HepG2 (cell line): Measurements from ENCODE around the gene MYL6. TPM values are rescaled to one million over a fixed set of nuclear protein-coding genes. Genes with fewer than 3 reads are reported as not detected.

Experiments
- ARHGAP35 ChIP-seq: sonication (generic); formaldehyde crosslinking; IDR thresholded peaks from 2 replicates; pipeline ENCODE4 v1.9.0; 2022; ENCODE audit warnings: mild to moderate bottlenecking, inconsistent platforms, moderate library complexity, missing genetic modification reagents, borderline replicate concordance
- ATAD3A ChIP-seq: sonication (generic); formaldehyde crosslinking; IDR thresholded peaks from 2 replicates; pipeline ENCODE4 v1.4.0; 2020; ENCODE audit warnings: missing genetic modification reagents
- BRCA1 ChIP-seq: sonication (generic); formaldehyde crosslinking; IDR thresholded peaks from 2 replicates; pipeline ENCODE4 v1.4.0; 2020; ENCODE audit warnings: missing genetic modification reagents
- CBX2 ChIP-seq, 2 experiments: fragments of 200-600 bp in 1 of 2; sonication (generic); formaldehyde crosslinking in 1 of 2; IDR thresholded peaks; 2 replicates each; pipeline versions ENCODE4 v1.7.0 to v1.8.1; 2018 to 2022; ENCODE audit warnings: low read depth in 2 of 2, low read length in 1 of 2, mild to moderate bottlenecking in 1 of 2, missing genetic modification reagents in 1 of 2
- FIP1L1 ChIP-seq: fragments of 200-400 bp; formaldehyde crosslinking; IDR thresholded peaks from 2 replicates; pipeline ENCODE4 v1.6.1; 2018; ENCODE audit warnings: low read depth, mild to moderate bottlenecking, low read length, moderate library complexity, borderline replicate concordance; ENCODE audit not compliant: insufficient read depth
- LCORL ChIP-seq, 2 experiments: fragments of 450-650 bp in 1 of 2; sonication (generic) in 1 of 2; formaldehyde crosslinking in 1 of 2; IDR thresholded peaks; 2 replicates each; pipeline versions ENCODE4 v1.5.0 to v1.6.1; 2017 to 2020; ENCODE audit warnings: antibody characterized with exemption in 1 of 2, missing genetic modification reagents in 1 of 2
- MATR3 ChIP-seq: sonication (generic); formaldehyde crosslinking; IDR thresholded peaks from 2 replicates; pipeline ENCODE4 v1.4.0; 2020; ENCODE audit warnings: missing genetic modification reagents
- NCOA5 ChIP-seq: sonication (generic); formaldehyde crosslinking; IDR thresholded peaks from 2 replicates; pipeline ENCODE4 v1.4.0; 2020; ENCODE audit warnings: missing genetic modification reagents
- NFE2 ChIP-seq: sonication (generic); formaldehyde crosslinking; IDR thresholded peaks from 2 replicates; pipeline ENCODE4 v1.4.0; 2020; ENCODE audit warnings: missing genetic modification reagents
- PPARG ChIP-seq: conservative IDR thresholded peaks from 2 replicates; pipeline ENCODE4 v1.6.1; 2016; ENCODE audit warnings: missing biosample characterization, missing genetic modification reagents
- RFX3 ChIP-seq: IDR thresholded peaks from 2 replicates; pipeline ENCODE4 v1.6.1; 2016; ENCODE audit warnings: missing biosample characterization, missing genetic modification reagents
- THYN1 ChIP-seq: sonication (generic); formaldehyde crosslinking; IDR thresholded peaks from 2 replicates; pipeline ENCODE4 v1.8.1; 2023; ENCODE audit warnings: low read depth, mild to moderate bottlenecking, moderate library complexity, missing genetic modification reagents, borderline replicate concordance
- ZFP41 ChIP-seq: sonication (generic); formaldehyde crosslinking; IDR thresholded peaks from 2 replicates; pipeline ENCODE4 v1.4.0; 2020; ENCODE audit warnings: mild to moderate bottlenecking, missing genetic modification reagents, borderline replicate concordance
- ZNF17 ChIP-seq: sonication (generic); formaldehyde crosslinking; IDR thresholded peaks from 2 replicates; pipeline ENCODE4 v1.5.0; 2020; ENCODE audit warnings: mild to moderate bottlenecking, missing genetic modification reagents
- ZNF282 ChIP-seq: fragments of 450-650 bp; IDR thresholded peaks from 2 replicates; pipeline ENCODE4 v1.6.1; 2018; ENCODE audit not compliant: partially characterized antibody
- ZNF317 ChIP-seq: sonication (generic); formaldehyde crosslinking; IDR thresholded peaks from 2 replicates; pipeline ENCODE4 v1.5.0; 2020; ENCODE audit warnings: mild to moderate bottlenecking, missing genetic modification reagents
- ZNF552 ChIP-seq: sonication (generic); formaldehyde crosslinking; IDR thresholded peaks from 2 replicates; pipeline ENCODE4 v1.9.0; 2022; ENCODE audit warnings: missing genetic modification reagents, mild to moderate bottlenecking, borderline replicate concordance
- ZNF567 ChIP-seq: sonication (generic); formaldehyde crosslinking; IDR thresholded peaks from 2 replicates; pipeline ENCODE4 v1.8.1; 2023; ENCODE audit warnings: mild to moderate bottlenecking, missing genetic modification reagents, borderline replicate concordance
- ZSCAN20 ChIP-seq: sonication (generic); formaldehyde crosslinking; IDR thresholded peaks from 2 replicates; pipeline ENCODE4 v1.4.0; 2020; ENCODE audit warnings: missing genetic modification reagents, mild to moderate bottlenecking, borderline replicate concordance
- polyA plus RNA-seq, 8 experiments: library from polyadenylated mRNA; depleted of rRNA in 3 of 8; stranded (reverse) in 7 of 8; unstranded in 1 of 8; fragments of >200 nt; fragmentation: Illumina TruSeq in 4 of 8; extraction: Trizol in 4 of 8; gene quantifications; 2 replicates each; pipeline versions ENCODE4 v1.2.1 to v1.2.3, GENCODE V29; 2011 to 2016; ENCODE audit warnings: low read depth in 4 of 8, missing spikeins in 1 of 8, mixed read lengths in 1 of 8; ENCODE audit not compliant: insufficient read depth in 1 of 8
- total RNA-seq, 5 experiments: library from RNA; depleted of rRNA; stranded (reverse); fragments of >200 nt; fragmentation: Illumina TruSeq; extraction: Trizol; gene quantifications; 2 replicates each; pipeline ENCODE4 v1.2.3, GENCODE V29; 2016; ENCODE audit warnings: low read depth in 1 of 5
- TF ChIP-seq, protein P1 (sequence below): sonication (generic); formaldehyde crosslinking; IDR thresholded peaks from 2 replicates; pipeline ENCODE4 v1.8.0; 2022; ENCODE audit warnings: low read depth, missing genetic modification reagents
- TF ChIP-seq, protein P2 (sequence below): sonication (generic); formaldehyde crosslinking; IDR thresholded peaks from 2 replicates; pipeline ENCODE4 v1.4.0; 2020; ENCODE audit warnings: missing genetic modification reagents, mild to moderate bottlenecking, borderline replicate concordance
- TF ChIP-seq, protein P3 (sequence below): sonication (generic); formaldehyde crosslinking; IDR thresholded peaks from 2 replicates; pipeline ENCODE4 v1.9.0; 2021; ENCODE audit warnings: missing genetic modification reagents, borderline replicate concordance
- TF ChIP-seq, protein P4 (sequence below): sonication (generic); formaldehyde crosslinking; IDR thresholded peaks from 2 replicates; pipeline ENCODE4 v1.4.0; 2020; ENCODE audit warnings: missing genetic modification reagents, borderline replicate concordance

MYL6 gene
- total and polyA plus RNA-seq, 2 of the 13 experiments (the other 11 are each of a cell fraction or from before 2014, with no cell fraction given) = 1,127 to 1,192 TPM

DNA sequence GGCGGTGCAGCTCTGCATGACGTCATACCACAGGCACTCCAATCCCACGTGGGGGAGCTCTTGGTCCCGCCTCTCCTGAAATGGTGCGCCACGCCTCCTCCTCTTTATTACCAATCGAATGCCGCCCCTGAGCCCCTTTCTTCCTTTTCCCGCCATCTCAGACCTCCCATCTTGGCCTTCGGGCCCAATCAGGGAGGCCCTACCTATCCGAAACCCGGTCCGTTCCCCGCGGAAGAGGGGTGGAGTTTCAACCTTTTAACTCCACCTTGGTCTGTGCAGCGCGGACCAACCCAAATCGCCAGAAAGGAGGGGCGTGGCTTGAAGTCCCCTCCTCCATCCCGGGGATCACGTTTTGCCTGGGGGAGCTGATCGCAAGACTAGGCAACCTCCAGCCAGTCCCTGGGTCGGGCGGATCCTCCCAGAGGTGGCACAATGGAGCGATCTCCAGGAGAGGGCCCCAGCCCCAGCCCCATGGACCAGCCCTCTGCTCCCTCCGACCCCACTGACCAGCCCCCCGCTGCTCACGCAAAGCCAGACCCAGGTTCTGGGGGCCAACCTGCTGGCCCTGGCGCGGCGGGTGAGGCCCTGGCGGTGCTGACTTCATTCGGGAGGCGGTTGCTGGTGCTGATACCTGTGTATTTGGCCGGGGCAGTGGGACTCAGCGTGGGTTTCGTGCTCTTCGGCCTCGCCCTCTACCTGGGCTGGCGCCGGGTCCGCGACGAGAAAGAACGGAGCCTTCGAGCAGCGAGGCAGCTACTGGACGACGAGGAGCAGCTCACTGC is 30.1 kb upstream of the MYL6 start, which contains the start of gene ESYT1 (continued):
- TF ChIP-seq ARHGAP35 (CRISPR knock-in tag) (peak; percentile 57; the same call in 1 of the 2 replicates), ZNF282 (no peak), FIP1L1 (no peak), ZNF17 (CRISPR knock-in tag) (no peak), ZSCAN20 (CRISPR knock-in tag) (0 out of 2 replicates have a peak, but pooled peaks have one; percentile 39), PPARG (CRISPR knock-in tag) (0 out of 2 replicates have a peak, but pooled peaks have one; percentile 36), BRCA1 (CRISPR knock-in tag) (no peak), ZNF567 (CRISPR knock-in tag) (no peak), RFX3 (CRISPR knock-in tag) (no peak), LCORL (IDR thresholded peaks at IDR 0.05) (no peak), LCORL (CRISPR knock-in tag; IDR thresholded peaks at IDR 0.05) (0 out of 2 replicates have a peak, but pooled peaks have one; percentile 33), MATR3 (no peak), NCOA5 (no peak), THYN1 (CRISPR knock-in tag) (no peak), ZFP41 (CRISPR knock-in tag) (no peak), ZNF552 (CRISPR knock-in tag) (no peak), CBX2 (IDR thresholded peaks at IDR 0.05; ENCODE audit: low read depth, low read length) (no peak), CBX2 (CRISPR knock-in tag; IDR thresholded peaks at IDR 0.05; ENCODE audit: low read depth) (no peak), ZNF317 (CRISPR knock-in tag) (no peak), ATAD3A (CRISPR knock-in tag) (no peak), NFE2 (CRISPR knock-in tag) (no peak)
- TF ChIP-seq, protein P1, sequence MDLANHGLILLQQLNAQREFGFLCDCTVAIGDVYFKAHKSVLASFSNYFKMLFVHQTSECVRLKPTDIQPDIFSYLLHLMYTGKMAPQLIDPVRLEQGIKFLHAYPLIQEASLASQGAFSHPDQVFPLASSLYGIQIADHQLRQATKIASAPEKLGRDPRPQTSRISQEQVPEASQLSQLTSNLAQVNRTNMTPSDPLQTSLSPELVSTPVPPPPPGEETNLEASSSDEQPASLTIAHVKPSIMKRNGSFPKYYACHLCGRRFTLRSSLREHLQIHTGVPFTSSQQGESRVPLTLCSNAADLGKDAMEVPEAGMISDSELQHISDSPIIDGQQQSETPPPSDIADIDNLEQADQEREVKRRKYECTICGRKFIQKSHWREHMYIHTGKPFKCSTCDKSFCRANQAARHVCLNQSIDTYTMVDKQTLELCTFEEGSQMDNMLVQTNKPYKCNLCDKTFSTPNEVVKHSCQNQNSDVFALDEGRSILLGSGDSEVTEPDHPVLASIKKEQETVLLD (CRISPR knock-in tag) = no peak
- TF ChIP-seq, protein P2, sequence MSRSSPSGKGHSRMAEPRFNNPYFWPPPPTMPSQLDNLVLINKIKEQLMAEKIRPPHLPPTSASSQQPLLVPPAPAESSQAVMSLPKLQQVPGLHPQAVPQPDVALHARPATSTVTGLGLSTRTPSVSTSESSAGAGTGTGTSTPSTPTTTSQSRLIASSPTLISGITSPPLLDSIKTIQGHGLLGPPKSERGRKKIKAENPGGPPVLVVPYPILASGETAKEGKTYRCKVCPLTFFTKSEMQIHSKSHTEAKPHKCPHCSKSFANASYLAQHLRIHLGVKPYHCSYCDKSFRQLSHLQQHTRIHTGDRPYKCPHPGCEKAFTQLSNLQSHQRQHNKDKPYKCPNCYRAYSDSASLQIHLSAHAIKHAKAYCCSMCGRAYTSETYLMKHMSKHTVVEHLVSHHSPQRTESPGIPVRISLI = no peak
- TF ChIP-seq, protein P3, sequence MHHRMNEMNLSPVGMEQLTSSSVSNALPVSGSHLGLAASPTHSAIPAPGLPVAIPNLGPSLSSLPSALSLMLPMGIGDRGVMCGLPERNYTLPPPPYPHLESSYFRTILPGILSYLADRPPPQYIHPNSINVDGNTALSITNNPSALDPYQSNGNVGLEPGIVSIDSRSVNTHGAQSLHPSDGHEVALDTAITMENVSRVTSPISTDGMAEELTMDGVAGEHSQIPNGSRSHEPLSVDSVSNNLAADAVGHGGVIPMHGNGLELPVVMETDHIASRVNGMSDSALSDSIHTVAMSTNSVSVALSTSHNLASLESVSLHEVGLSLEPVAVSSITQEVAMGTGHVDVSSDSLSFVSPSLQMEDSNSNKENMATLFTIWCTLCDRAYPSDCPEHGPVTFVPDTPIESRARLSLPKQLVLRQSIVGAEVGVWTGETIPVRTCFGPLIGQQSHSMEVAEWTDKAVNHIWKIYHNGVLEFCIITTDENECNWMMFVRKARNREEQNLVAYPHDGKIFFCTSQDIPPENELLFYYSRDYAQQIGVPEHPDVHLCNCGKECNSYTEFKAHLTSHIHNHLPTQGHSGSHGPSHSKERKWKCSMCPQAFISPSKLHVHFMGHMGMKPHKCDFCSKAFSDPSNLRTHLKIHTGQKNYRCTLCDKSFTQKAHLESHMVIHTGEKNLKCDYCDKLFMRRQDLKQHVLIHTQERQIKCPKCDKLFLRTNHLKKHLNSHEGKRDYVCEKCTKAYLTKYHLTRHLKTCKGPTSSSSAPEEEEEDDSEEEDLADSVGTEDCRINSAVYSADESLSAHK (CRISPR knock-in tag) = no peak
- TF ChIP-seq, protein P4, sequence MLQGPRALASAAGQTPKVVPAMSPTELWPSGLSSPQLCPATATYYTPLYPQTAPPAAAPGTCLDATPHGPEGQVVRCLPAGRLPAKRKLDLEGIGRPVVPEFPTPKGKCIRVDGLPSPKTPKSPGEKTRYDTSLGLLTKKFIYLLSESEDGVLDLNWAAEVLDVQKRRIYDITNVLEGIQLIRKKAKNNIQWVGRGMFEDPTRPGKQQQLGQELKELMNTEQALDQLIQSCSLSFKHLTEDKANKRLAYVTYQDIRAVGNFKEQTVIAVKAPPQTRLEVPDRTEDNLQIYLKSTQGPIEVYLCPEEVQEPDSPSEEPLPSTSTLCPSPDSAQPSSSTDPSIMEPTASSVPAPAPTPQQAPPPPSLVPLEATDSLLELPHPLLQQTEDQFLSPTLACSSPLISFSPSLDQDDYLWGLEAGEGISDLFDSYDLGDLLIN (CRISPR knock-in tag) = no peak
